NCI-H526 treated with DMSO at 0.1 percent for 48 hours (cell line): ENCODE results near the gene ZFY.

Source experiments
- DNase-seq: peaks from one replicate; lab custom pipeline; 2025; lab: John Stamatoyannopoulos, UW

Gene ZFY

DNA sequence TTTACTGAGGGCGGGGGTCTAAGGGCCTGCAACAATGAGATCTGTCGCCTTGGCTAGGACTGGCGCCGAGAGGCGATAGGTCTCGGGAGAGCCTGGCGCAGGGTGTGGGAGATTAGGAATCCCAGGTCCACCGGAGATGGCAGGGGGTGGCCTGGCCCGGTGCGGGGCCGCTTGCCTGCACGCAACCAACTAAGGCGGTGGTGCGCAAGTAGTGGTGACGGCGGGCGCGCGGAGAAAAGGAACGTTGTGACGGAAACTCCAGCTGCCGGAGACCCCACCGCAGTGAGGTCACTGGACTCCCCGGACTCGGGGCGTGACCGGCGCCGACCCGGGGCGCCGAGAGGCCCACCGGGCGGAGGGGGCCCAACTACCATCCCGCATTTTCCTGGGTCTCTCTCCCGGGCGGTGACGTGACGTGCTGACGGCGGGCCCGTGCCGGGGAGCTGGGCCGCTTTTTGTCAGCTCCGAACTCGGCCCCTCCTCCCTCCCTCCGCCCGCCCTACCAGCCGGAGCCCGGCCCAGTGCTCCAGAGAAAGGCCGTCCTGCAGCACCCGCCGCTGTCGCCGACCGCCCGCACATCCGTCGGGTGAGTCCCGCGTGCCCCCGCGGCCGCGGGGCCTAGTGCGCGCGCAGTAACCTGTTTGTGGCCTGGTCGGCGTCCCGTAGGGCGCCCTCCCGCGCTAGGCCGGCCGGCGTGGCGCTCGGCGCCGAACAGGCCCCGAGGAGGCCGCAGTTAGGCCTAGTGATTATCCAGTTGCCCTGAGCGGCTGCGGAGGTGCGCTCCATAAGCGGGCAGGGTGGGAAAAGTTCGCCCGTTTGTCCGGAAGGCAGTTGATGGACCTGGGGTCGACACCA is at the start of gene ZFY:
Gene ZFY, plus strand, starts transcription at position 521 of the 855 bp plus-strand sequence. CDS start 18,556 bp downstream, outside the sequence.
- no peak for DNase-seq

DNA sequence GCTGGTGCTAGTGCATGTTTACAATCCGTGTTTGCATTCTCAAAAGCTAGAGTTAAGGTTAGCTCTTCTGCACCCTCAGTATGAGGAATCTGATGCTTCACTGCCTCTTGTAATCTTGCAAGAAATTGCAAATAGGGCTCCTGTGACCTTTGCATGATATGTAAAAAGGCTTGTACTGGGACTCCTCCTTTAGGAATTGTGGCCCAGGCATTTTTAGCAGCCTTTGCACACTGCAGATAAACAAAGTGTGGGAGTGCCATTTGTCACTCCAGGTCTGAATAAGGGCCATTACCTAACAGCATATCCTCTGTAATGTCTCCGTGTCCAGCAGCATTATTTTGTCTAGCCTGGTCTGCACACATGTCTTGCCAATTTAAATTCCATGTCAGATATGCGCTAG is 49.3 kb upstream of the ZFY start:
- no peak for DNase-seq

DNA sequence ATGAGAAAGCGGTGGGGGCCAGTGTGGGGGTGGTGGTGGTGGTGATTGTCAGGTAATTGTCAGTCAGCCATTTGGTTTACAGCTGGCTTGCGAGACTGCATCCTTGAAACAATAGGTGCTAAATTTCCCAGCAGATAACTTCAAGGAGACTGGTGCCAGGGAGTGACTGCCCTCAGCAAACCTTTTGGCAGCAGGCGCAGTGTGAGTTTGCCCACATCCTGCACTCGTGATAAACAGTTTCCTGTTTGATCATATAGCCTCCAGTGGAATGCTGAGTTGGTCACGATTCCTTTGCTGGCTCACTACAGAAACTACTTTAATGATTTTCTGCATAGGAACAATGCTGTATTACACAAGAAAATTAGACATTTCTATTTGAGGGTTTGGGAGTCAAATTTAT is 47.8 kb upstream of the ZFY start:
- no peak for DNase-seq

- no peak for DNase-seq
These were observed 47.2 kb upstream of the ZFY start for GRCh38 chrY:2887955-2888354.

GRCh38 chrY:2893471-2893870 is 41.7 kb upstream of the ZFY start:
- DNase-seq = no peak

DNA sequence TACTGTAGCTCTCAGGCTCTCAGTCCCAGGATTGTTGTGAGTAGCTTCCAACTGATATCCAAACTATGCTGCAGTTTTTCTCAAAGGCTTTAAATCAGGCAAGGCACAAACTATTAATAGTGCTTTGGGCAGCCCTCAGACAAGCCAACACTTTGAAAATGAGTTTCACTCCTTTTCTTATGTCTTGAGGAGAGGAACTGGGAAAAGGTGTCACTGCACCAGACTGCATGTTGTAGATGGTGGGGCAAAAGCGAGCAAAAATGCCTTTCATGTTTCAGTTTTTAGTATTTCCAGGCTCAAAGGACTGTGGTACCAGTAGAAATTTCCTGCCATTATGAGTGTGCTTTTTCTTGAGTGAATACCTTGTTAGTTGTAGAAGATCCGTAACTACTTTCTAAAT is 39.1 kb upstream of the ZFY start:
- no peak for DNase-seq

GRCh38 chrY:2907356-2907755 is 27.8 kb upstream of the ZFY start:
- DNase-seq = no peak

GRCh38 chrY:2913066-2913815 is 21.9 kb upstream of the ZFY start:
- no peak for DNase-seq

DNA sequence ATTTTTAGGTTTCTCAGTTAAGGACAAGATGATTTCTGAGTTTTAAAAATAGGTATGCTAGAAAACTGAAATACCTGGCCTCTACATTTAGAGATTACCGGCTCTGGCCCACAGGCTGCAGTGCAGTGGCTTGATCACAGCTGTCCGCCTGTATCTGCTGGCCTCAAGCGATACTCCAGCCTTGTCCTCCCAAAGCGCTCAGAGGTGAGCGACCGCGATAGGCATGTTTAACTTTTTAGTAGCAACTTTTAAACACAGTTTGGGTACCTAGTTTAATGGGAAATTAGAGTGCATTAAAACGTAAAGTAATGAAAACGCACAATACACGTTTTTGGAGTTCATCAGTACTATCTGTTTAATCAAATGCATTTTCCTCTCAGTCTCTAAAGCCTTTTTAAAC is 1.1 kb upstream of the ZFY start:
- no peak for DNase-seq

DNA sequence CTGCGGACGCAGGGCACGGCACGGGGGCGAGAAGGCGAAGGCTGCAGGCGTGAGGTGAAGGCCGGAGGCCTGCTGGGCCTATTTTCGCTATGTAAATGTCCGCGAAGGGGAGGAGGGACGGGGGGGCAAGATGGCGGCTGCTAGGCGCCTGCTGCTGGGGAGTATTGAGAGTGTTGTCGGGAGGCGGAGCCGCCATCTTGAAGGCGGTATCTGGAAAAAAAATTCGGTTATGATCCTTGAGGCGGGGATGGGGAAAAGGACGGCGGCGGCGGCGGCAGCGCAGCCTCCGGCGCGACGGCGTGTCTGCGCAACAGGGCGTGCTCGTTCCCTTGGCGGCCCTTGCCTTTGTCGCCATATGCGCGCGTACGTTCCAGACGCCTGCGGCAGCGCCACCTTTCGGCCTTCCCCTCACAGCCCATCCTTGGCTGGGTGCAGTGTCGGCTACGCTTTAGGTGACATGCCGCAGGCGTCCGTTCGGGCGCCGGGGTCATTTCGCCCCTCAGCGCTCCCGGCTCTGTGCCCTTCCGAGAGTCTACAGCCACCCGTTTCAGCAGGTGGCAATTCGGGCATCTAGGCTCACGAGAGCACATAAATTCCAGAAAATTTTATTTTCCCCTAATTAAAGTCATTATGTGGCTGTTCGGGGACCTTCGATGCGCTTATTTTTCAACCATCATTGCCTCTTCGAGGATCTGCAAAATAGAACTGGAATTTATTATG is 695 bp downstream of the ZFY start:
- peak; percentile 29 for DNase-seq

GRCh38 chrY:2936436-2936750 is 1.2 kb downstream of the ZFY start:
- no peak for DNase-seq

DNA sequence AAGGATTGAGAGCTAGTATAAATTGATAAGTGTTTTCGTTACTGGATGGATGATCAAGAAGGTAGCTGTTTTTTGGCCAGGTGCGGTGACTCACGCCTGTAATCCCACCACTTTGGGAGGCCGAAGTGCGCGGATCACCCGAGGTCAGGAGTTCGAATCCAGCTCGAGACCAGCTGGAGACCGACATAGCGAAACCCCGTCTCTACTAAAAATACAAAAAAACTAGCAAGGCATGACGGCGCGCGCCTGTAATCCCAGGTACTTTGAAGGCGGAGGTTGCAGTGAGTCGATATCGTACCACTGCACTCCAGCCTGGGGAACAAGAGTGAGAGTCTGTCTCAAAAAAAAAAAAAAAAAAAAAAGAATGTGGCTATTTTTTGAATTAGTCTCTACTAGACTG is 2.0 kb downstream of the ZFY start:
- no peak for DNase-seq

GRCh38 chrY:2949590-2950252 is 14.5 kb downstream of the ZFY start:
- DNase-seq = no peak

DNA sequence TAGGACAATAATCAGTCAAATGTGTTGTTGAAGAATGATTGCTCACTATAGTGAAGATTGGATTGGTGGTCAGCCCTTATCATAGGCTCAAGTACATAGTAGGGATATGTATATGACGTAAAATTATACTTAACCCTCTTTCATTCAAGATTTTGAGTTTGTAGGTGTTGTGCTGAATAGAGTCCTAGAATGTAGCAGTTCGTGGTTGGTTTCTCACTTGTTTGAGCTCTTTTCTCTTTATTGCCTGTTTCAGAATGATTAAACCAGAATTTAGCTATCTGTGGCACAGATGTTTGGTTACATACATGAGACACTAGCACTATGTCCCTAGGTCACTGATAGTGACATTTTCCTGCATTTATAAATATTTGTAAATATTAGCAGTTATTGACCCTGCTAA is 15.5 kb downstream of the ZFY start:
- DNase-seq = no peak

DNA sequence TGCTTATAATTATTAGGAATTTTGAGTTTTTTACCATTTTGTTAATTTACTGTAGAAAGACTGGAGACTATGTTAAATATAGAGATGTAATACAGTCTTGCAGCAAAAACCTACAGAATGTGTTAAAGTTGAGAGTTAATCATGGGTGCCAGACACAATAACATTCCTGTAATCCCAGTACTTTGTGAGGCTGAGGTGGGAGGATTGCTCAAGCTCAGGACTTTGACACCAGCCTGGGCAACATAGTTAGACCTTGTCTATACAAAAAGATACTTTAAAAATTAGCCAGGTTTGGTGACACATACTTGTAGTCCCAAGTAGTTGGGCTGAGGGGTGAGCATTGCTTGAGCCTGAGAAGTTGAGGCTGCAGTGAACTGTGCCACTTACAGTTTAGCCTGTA is 17.7 kb downstream of the ZFY start:
- DNase-seq = no peak

GRCh38 chrY:2954735-2955134 is 19.6 kb downstream of the ZFY start:
- no peak for DNase-seq

DNA sequence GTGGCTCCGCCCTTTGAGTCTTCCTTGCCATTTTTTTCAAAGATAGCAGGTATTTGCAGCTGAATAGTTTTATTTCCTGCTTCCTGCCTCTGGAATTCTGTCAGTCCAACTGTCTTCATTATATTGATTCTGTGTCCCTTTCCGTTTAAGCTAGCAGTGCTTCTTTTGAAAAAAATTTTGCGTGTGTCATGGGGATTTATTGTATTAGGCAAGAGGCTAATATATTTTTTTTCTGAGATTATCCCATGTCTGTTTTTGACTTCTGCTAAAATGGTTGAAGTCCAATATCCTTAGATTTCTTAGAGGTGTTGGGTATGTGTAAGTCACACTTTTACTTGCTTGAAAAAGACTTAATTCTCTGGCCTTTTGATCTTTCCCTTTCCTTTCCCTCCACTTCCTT is 20.4 kb downstream of the ZFY start:
- DNase-seq = no peak

- DNase-seq = no peak
These were observed 26.9 kb downstream of the ZFY start for GRCh38 chrY:2962061-2962460.

GRCh38 chrY:2964814-2965213 is 29.6 kb downstream of the ZFY start:
- DNase-seq = no peak

GRCh38 chrY:2965629-2966028 is 30.4 kb downstream of the ZFY start:
- no peak for DNase-seq

DNA sequence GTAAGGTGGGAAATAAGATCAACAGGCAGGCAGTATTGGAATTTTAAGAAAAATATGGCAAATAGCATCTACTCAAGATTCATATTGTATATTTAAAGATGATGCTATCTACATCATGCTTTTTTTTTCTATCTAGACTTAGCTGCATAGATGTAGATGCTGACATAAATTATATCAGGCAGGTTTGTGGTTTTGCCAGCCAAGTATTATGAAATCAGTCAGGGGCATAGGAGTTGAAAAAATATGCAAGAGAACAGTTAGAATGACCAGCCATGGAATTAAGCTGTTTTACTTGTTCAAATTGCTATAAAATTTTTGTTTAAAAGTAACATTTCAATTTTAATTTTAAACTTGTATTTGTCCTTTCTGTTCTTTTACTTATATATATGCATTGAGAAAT is 34.4 kb downstream of the ZFY start:
- DNase-seq = no peak

DNA sequence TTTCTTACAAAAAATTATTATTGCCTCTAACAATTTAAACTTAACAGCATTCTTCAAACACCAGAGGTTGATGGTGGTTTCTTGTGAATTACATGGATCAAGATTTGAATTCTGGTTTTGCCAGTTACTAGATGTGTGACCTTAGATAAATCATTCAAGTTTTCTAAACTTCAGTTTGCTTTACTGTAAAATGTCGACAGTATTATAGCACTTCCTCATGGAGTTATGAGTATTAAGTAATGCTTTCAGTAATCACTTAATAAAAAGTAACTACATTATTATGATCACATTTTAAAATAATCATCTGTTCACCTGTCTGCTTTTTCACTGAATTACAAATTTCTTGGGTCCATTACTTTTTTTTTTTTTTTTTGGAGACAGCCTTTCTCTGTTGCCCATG is 37.5 kb downstream of the ZFY start:
- no peak for DNase-seq
